WI38 (cell line): ENCODE measurements around the gene PRTN3.

Experiments used
- H3K4me3 ChIP-seq: 2 replicates; pipeline ENCODE4 v1.5.1; 2011; ENCODE audit warnings: low read depth, mild to moderate bottlenecking, control low read depth, low read length
- TF ChIP-seq, protein P1 (sequence below): IDR thresholded peaks from 2 replicates; pipeline ENCODE4 v1.5.1; 2012; ENCODE audit warnings: low read depth, mild to moderate bottlenecking, control low read depth, low read length

The PRTN3 gene

DNA sequence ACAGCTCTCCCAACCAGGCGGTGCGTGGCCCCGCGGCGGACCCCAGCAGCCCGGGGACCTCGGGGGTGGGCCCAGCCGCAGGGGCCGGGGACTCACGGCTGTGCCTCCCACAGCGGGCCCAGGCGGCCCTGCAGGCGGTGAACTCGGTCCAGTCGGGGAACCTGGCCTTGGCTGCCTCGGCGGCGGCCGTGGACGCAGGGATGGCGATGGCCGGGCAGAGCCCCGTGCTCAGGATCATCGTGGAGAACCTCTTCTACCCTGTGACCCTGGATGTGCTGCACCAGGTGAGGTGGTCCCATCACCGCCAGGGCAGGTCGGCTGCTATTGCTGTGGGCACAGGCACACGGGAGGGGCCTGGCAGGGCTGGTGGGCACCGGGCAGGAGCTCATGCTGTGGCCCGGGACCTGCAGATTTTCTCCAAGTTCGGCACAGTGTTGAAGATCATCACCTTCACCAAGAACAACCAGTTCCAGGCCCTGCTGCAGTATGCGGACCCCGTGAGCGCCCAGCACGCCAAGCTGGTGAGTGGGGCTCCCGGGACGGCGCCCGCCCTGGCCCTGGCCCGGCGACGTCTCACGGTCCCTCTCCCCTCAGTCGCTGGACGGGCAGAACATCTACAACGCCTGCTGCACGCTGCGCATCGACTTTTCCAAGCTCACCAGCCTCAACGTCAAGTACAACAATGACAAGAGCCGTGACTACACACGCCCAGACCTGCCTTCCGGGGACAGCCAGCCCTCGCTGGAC is 36.2 kb upstream of the PRTN3 start:
- no peak overlapping the region for H3K4me3 ChIP-seq
- TF ChIP-seq, protein P1, sequence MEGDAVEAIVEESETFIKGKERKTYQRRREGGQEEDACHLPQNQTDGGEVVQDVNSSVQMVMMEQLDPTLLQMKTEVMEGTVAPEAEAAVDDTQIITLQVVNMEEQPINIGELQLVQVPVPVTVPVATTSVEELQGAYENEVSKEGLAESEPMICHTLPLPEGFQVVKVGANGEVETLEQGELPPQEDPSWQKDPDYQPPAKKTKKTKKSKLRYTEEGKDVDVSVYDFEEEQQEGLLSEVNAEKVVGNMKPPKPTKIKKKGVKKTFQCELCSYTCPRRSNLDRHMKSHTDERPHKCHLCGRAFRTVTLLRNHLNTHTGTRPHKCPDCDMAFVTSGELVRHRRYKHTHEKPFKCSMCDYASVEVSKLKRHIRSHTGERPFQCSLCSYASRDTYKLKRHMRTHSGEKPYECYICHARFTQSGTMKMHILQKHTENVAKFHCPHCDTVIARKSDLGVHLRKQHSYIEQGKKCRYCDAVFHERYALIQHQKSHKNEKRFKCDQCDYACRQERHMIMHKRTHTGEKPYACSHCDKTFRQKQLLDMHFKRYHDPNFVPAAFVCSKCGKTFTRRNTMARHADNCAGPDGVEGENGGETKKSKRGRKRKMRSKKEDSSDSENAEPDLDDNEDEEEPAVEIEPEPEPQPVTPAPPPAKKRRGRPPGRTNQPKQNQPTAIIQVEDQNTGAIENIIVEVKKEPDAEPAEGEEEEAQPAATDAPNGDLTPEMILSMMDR = no peak

DNA sequence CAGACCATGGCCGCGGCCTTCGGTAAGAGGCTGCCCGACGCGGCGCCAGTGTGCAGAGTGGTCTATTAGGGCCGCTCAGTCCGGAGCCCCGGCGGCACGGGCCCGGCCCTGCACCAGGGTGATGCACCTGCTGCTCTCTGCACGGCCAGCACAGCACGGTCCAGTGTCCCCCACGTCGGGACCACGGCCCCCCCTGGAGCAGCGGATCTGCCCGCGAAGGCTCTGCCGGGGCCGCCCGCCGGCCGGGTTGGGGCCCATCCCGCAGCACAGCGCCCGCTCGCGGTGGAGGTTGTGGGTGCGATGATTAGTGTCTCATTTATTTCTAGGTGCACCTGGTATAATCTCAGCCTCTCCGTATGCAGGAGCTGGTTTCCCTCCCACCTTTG is 35.6 kb upstream of the PRTN3 start:
- TF ChIP-seq, protein P1 = no peak
- no peak overlapping the region for H3K4me3 ChIP-seq

DNA sequence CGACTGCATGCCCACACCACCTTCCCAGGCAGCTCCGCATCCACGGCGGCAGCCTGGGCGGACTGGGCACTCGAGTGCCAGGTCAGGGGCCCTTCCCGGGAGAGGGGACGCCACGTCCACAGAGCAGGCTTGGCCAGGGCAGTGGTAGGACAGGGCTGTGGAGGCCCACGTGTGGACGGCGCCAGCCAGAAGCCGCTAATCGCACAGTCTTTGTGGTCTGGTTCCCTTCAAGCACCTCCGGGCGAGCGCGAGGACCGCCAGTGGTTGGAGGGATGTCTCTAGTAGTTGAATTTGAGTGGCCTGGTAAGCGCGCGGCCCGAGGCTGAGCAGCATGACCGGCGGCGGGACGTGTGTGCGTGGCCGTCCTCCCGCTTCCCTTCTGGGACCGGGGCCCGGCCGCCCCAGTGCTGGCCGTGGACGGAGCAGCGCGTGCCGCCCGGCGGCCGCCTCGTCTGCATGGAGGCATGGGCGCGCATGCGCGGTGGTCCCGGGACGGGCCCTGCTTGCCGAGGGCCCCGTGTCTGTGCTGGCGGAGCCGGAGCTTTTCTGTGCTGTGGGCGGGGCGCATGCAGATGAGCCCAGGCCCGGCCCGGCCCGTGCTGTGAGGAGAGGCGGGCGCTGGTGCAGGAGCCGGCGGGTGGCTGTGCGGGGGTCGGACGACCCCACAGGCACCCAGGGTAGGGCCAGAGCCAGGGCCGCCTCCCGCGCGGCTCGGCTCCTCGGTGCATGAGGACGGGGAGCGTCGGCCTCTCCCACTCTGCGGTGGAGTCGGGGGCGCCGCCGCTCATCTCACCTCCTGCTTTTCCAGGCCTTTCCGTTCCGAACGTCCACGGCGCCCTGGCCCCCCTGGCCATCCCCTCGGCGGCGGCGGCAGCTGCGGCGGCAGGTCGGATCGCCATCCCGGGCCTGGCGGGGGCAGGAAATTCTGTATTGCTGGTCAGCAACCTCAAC is 34.9 kb upstream of the PRTN3 start:
- TF ChIP-seq, protein P1 = no peak
- H3K4me3 ChIP-seq = no peak overlapping the region

DNA sequence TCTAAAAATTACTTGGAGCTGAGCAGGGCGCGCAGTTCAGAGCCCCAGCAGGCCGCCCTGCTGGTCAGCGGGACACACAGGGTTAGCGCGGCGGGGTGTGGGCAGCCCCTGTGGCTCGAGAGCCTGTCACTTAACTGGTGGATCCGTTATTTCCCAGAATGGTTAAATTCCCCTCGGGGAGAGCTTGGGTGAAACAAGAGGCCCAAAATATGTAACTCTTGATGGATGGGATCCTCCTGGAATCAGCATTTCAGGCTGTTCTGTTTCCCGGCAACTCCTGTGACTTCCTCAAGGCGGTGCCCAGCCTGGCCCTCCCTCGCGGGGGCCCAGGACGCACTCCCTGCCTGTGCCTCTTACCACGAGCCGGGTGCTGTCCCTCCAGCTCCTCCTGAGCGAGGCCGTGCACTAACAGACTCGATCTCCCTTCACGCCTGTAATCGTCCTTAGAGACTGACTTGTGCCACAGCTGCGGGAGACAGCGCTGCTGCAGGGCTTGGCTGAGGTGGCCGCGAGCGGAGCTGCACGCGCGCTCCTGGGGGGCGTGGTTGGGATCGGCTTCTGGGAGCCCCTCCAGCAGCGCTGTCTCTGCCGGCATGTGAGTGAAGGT is 33.9 kb upstream of the PRTN3 start:
- TF ChIP-seq, protein P1 = no peak

DNA sequence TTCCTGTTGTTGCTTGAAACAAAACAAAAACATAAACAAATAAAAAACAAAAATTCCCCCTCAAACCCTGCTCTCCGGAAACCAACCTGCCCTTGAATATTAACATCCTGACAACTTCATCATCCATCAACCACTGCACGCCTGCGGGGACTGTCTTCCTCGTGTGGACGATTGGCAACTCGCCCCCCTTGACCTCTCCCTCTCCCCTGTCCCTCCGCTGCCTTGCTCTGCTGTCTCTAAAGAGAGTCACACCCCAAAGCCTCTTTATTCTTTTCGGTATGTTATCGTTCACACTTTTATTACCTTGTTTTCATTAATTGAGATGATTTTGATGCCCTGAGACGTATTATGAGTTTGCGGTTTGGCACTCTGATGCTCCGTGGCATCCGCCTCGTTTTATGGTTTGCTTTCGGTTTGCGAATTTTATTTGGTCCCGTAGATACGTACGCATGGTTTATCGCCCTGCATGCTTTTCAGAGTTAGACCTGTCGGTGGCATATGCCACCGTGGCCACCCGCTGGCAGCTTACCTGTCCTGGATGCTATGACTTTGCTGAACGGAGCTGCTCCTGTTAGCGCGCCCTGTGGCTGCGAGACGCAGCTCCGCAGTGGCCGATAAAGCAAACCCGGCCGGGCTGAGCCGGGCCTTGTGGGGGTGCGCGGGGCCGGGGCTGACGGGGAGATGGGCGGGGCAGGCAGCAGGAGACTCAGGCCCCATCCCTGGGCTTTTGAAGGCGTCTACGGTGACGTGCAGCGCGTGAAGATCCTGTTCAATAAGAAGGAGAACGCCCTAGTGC is 33.0 kb upstream of the PRTN3 start:
- no peak overlapping the region for H3K4me3 ChIP-seq
- TF ChIP-seq, protein P1 = no peak

More for the DNA sequence above, 33.9 kb upstream of the PRTN3 start:
- no peak overlapping the region for H3K4me3 ChIP-seq

DNA sequence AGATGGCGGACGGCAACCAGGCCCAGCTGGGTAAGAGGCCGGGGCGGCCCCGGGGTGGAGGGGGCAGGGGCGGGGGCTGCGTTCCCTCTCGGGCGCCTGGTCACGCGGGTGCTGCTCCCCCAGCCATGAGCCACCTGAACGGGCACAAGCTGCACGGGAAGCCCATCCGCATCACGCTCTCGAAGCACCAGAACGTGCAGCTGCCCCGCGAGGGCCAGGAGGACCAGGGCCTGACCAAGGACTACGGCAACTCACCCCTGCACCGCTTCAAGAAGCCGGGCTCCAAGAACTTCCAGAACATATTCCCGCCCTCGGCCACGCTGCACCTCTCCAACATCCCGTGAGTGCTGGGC is 32.4 kb upstream of the PRTN3 start:
- H3K4me3 ChIP-seq = no peak overlapping the region
- TF ChIP-seq, protein P1 = no peak
